IPS-15b (cell line): ENCODE data around the gene SDCBP2.

Experiments used
- H3K27me3 ChIP-seq: one replicate; pipeline ENCODE4 v1.6.1; 2013; ENCODE audit warnings: low read length; ENCODE audit not compliant: control insufficient read depth, insufficient read depth
- H3K36me3 ChIP-seq: one replicate; pipeline ENCODE4 v1.6.1; 2013; ENCODE audit warnings: low read length; ENCODE audit not compliant: control insufficient read depth, insufficient read depth
- H3K4me1 ChIP-seq: one replicate; pipeline ENCODE4 v1.6.1; 2013; ENCODE audit warnings: mild to moderate bottlenecking, low read length; ENCODE audit not compliant: control insufficient read depth, insufficient read depth
- H3K4me3 ChIP-seq: one replicate; pipeline ENCODE4 v1.5.1; 2013; ENCODE audit warnings: low read depth, low read length
- H3K9ac ChIP-seq: one replicate; pipeline ENCODE4 v1.6.1; 2013; ENCODE audit warnings: low read depth, mild to moderate bottlenecking, low read length
- H3K9me3 ChIP-seq: one replicate; pipeline ENCODE4 v1.6.1; 2013; ENCODE audit warnings: mild to moderate bottlenecking, low read length; ENCODE audit not compliant: control insufficient read depth, insufficient read depth

Gene SDCBP2

DNA sequence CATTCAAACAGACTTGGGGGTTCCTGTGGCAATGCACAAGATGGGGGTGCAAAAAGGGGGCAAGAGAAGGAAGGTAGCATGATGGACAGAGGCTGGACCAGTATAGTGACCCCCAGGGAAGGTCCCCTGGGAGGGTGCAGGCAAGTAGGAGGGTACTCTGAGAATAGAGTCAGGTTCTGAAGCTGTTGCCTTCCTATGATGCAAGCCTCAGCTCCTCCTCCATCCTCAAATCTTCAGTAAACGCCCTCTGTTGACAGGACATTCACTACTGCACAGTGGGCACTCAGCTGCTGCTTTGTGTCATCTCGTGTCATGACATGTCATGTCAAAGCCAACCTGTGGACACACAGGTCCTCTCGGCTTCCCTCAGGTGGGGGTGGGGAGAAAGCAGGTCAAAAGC lies 5.8 kb upstream of the SDCBP2 start:
- Histone ChIP-seq H3K9ac (no peak overlapping the region), H3K4me1 (no peaks in the 10 kb centered on the region), H3K4me3 (no peak overlapping the region), H3K27me3 (no peaks in the 10 kb centered on the region), H3K36me3 (no peaks in the 10 kb centered on the region), H3K9me3 (no peaks in the 10 kb centered on the region)

DNA sequence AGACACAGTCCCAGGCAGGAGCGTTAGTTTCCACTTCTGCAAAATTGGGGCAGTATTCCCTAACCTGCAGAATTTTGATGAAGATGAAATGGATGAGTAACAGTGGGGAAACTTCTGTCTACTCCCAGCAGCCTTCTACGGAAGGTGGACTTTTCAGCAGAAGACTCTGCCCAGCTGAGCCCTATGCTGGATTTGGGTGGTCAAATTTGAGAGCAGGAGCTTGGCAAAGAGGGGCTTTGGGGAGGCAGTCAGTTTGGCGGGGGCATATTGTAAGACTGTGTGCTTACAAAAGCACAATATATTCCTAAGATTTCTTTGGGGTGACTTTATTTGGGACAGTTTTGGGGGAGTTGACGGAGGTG lies 5.4 kb upstream of the SDCBP2 start:
- Histone ChIP-seq H3K4me3 (no peak overlapping the region), H3K36me3 (no peaks in the 10 kb centered on the region), H3K9ac (no peak overlapping the region), H3K9me3 (no peaks in the 10 kb centered on the region), H3K4me1 (no peaks in the 10 kb centered on the region), H3K27me3 (no peaks in the 10 kb centered on the region)

DNA sequence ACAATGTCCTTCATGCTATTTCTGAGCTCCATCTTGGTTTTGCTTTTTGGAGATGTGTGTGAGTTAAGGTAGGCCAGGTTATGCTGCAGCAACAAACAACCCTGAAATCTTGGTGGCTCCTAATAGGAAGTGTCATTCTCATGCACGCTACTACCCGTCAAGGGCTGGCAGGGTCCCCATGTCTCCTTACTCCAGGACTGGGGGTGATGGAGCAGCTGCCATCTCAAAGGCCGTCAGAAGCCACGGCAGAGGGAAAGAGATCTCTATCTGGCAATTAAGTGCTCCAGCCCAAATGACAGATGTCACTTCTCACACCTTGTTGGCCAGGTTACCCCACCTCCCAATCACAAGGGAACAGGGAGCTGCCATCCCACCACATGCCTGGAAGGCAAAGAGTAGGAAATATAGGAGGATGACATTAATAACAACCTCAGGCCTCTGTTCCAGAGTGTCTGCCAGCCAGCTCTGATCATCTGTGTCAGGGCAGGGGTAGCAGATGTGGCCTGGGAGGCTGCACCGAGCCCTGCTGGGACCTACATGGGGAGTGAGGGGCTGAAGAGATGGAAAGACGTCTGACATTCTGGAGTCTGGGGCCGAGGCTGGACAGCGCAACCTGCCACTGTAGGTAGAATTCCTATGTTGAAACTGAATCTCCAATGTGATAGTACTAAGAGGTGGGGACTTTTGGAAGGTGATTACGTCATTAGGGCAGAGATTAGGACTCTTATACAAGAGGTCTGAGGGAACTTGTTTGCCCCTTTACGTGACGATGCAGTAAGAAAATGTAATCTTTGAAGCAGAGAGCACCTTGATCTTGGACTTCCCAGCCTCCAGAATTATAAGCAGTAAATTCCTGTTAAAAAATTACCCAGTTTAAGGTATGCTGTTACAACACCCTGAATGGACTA lies 4.8 kb upstream of the SDCBP2 start:
- Histone ChIP-seq H3K27me3 (no peaks in the 10 kb centered on the region), H3K9me3 (no peaks in the 10 kb centered on the region), H3K9ac (no peak overlapping the region), H3K36me3 (no peaks in the 10 kb centered on the region), H3K4me3 (no peak overlapping the region), H3K4me1 (no peaks in the 10 kb centered on the region)

DNA sequence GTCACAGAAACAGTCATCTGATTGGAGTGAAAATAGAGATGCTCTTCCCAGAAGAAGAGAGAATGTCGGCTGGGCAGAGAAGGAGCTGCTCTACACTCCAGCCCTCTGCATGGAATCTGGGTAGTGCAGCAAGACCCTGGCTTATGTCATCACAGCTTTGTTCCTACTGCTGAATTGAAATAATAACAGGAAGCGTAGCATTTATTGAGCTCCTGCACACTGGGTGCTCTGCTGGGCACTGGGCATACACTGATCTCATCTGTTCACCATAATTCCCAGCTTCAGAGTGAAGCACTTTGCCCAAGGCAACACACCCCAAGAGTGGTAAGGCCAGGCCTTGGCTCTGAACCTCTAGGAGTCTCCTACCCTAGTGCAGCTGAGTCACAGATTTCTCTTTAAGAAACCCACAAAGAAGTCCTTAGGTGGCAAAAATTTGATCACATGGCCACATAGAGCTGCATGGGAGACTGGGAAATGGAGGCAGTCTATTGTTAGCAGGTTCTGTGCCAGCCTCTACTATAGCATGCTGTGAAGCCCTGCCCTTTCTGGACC lies 3.9 kb upstream of the SDCBP2 start:
- H3K4me3 ChIP-seq = no peak overlapping the region
- H3K9me3 ChIP-seq = no peaks in the 10 kb centered on the region
- no peaks in the 10 kb centered on the region for H3K4me1 ChIP-seq
- no peaks in the 10 kb centered on the region for H3K36me3 ChIP-seq
- no peak overlapping the region for H3K9ac ChIP-seq
- H3K27me3 ChIP-seq = no peaks in the 10 kb centered on the region

DNA sequence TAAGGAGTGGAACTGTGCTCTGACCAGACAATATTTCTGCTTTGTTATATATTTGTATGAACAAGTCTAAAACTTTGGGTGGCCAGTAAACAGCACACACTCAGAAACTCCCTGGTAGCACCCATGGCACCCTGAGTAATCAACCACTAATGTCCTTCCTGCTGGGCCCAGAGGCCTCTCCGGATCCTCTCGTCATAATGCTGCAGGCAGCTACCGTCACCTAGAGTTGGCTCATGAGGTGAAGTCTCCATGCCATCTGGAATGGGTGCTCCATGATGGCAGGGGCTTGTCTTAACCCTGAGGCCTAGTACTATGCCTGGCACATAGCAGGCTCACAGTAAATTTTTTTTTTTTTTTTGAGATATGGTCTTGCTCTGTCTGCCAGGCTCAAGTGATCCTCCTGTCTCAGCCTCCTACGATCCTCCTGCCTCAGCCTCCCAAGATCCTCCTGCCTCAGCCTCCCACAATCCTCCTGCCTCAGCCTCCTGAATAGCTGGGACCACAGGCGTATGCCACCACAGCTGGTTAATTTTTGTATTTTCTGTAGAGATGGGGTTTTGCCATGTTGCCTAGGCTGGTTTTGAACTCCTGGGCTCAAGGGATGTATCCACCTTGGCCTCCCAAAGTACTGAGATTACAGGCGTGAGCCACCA lies 3.0 kb upstream of the SDCBP2 start:
- H3K9ac ChIP-seq = no peak overlapping the region
- H3K36me3 ChIP-seq = no peaks in the 10 kb centered on the region
- H3K9me3 ChIP-seq = no peaks in the 10 kb centered on the region
- H3K27me3 ChIP-seq = no peaks in the 10 kb centered on the region
- no peak overlapping the region for H3K4me3 ChIP-seq
- H3K4me1 ChIP-seq = no peaks in the 10 kb centered on the region

DNA sequence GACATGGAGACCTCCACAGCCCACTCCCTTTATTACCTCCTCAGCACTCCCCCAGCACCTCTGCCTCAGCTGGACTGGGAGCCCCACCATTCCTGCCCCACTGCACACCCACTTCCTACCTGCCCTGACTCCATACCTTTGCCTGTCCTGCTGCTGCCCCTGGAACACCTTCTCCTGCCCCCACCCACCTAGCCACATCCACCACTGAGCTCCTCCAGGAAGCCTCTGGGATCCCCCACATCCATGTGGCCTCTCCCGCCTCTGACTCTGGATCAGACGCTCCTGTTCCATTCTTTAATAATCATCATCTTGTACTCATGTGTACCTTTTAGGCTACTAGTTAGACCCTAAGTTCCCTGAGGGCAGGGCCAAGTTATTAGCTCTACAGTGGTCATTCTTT lies 2.2 kb upstream of the SDCBP2 start:
- Histone ChIP-seq H3K36me3 (no peaks in the 10 kb centered on the region), H3K27me3 (no peaks in the 10 kb centered on the region), H3K4me1 (peaks cover 8% of the 10 kb centered on the region), H3K9ac (no peak overlapping the region), H3K9me3 (no peaks in the 10 kb centered on the region), H3K4me3 (no peak overlapping the region)

DNA sequence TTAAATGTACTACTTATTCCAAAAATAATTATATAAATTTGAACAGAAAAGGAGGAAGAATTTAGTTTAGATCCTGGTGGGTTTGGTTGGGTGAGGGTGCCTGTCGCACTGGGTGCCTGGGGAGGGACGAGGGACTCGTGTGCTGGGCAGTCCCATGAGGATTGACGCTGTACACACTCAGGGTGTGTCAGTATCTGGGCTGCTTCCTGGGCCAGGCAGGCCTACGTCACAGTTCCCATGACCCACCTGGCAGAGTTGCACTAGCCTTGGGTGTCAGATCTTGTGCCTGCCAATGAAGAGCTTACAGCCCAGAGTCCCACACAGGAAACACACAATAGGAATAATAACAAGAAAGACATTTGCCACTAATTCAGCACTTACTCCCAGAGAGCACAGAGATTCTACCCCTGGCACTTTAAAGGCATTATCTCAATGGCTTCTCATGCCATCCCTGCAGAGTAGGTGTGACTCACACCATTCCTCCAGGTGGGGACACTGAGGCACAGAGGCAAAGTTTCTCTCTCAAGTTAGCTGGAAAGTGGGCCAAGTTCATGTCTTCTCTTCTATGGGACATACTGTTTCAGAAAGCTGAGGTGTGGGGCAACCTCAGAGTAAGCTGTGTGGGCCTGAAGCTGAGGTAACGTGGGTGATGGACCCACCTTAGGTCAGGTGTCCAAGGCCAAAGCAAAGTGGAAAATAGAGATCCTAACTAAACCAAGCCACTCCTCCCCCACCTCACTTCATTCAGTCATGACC lies 1.3 kb upstream of the SDCBP2 start:
- H3K9ac ChIP-seq = no peak overlapping the region
- no peak overlapping the region for H3K4me3 ChIP-seq
- no peaks in the 10 kb centered on the region for H3K9me3 ChIP-seq
- no peaks in the 10 kb centered on the region for H3K27me3 ChIP-seq
- no peaks in the 10 kb centered on the region for H3K36me3 ChIP-seq
- H3K4me1 ChIP-seq = peaks cover 10% of the 10 kb centered on the region

DNA sequence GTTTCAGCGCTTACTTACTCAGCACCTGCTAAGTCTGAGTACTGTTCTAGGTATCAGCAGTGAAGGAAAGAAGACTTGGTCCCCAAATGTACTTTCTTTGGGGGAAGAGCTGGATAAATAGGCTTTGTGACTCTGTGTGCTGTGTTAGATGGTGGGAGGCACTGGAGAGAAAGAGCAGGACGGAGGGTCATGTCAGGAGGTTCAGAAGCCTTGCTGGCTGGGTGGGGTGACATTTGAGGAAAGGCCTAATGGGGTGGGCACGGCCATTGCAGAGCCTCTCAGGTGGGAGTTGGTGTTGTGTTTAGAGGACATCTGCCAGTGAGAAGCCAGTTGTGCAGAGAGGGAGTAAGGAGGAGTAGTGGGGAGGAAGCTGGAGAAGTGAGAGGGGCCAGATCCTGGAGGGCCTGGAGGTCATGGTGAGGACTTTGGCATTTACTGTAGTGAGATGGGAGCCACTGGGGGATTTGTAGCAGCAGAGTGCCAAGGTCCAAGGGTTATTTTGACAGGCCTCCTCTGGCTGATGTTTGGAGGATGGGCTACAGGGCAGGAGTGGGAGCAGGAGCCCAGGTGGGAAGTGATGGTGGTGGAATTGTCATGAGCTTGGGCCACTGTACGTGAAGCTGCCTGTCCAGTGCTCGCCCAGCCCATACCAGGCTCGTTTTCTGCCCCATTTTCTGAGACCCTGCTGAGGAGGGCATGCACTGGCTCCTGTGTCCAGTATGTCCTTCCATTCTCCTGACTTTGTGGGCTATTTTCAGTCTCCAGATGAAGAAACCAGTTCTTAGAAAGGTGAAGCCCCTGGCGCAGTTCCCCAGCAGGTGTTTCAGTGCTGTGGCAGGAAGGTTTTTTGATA lies 886 bp downstream of the SDCBP2 start:
- H3K4me1 ChIP-seq = peaks cover 10% of the 10 kb centered on the region
- no peaks in the 10 kb centered on the region for H3K9me3 ChIP-seq
- H3K36me3 ChIP-seq = no peaks in the 10 kb centered on the region
- peak overlapping the region; percentile 41 for H3K9ac ChIP-seq
- no peak overlapping the region for H3K4me3 ChIP-seq
- H3K27me3 ChIP-seq = no peaks in the 10 kb centered on the region

DNA sequence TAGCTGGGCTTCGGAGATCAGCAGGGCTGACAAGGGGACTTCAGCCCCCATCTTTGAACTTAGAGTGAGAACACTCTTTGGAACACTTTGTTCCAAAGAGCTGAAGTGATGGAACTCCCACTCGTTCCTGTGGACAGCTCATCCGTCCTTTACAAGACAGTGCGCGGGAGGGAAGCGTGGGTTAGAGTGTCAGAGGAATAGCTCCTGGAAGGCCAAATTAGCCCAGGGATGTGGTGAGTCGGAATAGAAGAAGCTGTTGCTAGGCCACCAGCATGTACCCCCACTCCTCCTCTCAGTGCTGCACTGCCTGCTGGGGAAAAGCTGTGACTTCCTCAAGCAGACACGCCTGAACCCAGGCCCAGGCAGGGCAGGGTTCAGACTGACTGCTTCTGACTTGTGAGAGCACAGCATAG lies 1.7 kb downstream of the SDCBP2 start:
- peak overlapping the region; percentile 41 for H3K9ac ChIP-seq
- H3K4me1 ChIP-seq = peaks cover 10% of the 10 kb centered on the region

DNA sequence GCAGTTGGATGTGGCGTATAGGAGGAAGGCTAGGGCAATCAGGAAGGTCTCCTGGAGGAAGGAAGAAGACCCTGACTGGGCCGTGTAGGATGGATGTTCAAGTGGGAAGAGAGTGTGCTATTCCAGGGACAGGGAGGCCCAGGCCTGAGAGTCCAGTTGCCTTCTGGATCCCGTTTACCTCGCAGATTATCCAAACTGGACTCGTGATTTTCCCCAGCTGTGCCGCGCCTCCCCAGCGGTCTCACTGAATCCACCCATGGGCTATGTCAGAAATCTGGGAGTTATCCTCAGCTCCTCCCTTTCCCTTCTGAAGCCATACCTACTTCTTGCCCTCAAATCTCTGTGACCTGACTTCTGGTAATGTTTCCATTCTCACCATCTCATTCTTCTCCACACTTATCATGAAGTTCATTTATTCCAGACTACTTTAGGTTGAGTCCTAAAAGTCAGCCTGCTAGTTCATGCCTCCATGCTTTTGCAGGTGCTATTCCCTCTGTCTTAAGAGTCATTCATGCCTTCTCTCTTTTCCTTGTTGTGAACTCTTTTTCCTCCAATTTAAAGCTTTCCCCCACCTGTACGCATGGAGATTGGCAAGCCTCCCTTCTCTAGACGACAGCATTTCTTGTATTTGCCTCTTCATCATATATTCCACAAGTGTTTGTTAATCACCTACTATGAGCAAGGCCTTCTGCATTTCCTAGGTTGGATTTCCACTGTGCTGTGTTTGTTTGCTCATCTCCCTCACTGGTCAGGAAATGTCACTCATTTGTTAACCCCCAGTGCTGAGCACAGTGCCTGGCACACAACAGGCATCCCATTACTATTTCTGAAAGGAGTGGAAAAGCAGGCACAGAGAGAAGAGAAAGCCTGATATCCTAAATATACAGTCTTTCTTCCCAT lies 2.7 kb downstream of the SDCBP2 start:
- Histone ChIP-seq H3K4me1 (peaks cover 10% of the 10 kb centered on the region), H3K9me3 (no peaks in the 10 kb centered on the region), H3K9ac (peak overlapping the region; percentile 97), H3K4me3 (peak overlapping the region; percentile 98), H3K27me3 (no peaks in the 10 kb centered on the region), H3K36me3 (no peaks in the 10 kb centered on the region)

More for the DNA sequence above, 1.7 kb downstream of the SDCBP2 start:
- H3K36me3 ChIP-seq = no peaks in the 10 kb centered on the region
- H3K9me3 ChIP-seq = no peaks in the 10 kb centered on the region
- no peaks in the 10 kb centered on the region for H3K27me3 ChIP-seq
- no peak overlapping the region for H3K4me3 ChIP-seq
